Measurements from ENCODE around the gene KCNJ11.

Gene KCNJ11

DNA sequence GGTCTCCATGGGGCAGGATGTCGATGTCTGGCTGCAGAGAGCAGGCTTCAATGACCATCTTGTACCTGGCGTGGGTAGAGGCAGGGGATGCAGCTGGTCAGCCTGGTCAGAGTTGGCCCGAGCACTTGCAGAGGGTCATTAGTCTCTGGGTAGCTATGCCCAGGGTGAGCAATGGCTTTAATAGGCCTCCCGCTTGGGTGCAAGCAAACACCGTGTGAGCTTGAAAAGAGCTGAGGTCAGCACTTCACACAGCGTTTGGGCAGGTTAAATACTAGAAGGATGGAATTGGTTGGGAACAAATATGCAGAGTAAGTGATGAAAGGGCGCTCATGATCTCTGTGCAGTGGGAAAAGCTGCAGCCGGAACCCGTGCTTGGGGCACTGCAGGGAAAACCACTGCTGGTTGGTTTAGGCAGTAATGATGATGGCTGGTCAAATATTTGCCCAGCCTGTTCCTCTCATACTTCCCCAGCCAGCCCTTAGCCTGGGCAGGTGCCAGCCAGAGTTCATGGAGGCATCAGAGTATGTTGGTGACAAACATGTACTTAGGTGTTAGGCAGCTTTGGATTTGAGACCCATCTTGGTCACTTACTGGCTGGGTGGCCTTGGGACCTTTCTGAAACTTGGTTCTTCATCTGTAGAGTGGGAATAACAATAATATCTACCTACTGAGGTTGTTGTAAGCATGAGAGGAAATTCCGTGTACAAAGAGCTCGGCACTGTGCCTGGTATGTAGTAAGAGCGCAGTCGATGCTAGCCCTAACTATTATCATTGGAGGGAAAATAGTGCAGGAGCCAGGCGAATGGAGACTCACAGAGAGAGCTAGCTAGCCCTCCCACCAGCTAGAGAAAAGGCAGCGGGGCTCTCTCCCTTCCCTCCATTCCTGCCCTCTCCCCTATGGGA is 25.2 kb upstream of the KCNJ11 start:
- DNase-seq = no peak
- H3K23ac ChIP-seq (ENCODE audit: low read length in 2 of 2) = no peak overlapping the region
- H3K4me2 ChIP-seq (ENCODE audit: low read length, poor library complexity, severe bottlenecking) = no peak overlapping the region
- H3K9ac ChIP-seq (ENCODE audit: low read length) = no peak overlapping the region
- 85% methylated on average over 12 of the region's 15 CpGs for WGBS
- H3K14ac ChIP-seq (ENCODE audit: low read length in 2 of 2) = no peak overlapping the region
- H3K18ac ChIP-seq (ENCODE audit: low read depth in 1 of 2, low read length in 2 of 2) = no peak overlapping the region
- no peak overlapping the region for H2AK5ac ChIP-seq (ENCODE audit: low read length, severe bottlenecking)
- no peak overlapping the region for H2BK5ac ChIP-seq (ENCODE audit: low read depth, low read length, poor library complexity, severe bottlenecking)
- H3K9me3 ChIP-seq (ENCODE audit: control insufficient read depth, low read length) = no peaks in the 10 kb centered on the region
- no peaks in the 10 kb centered on the region for H3K4me1 ChIP-seq (ENCODE audit: control insufficient read depth, insufficient read depth, low read depth, low read length)
- no peak overlapping the region for H4K91ac ChIP-seq (ENCODE audit: low read length)
- no peak overlapping the region for H3K4ac ChIP-seq (ENCODE audit: low read depth in 1 of 2, low read length in 2 of 2)
- no peak overlapping the region for H2AFZ ChIP-seq (ENCODE audit: low read depth, low read length)
- no peak overlapping the region for H2BK120ac ChIP-seq (ENCODE audit: low read depth, low read length)
- H2BK15ac ChIP-seq (ENCODE audit: low read depth, poor library complexity, severe bottlenecking) = no peak overlapping the region
- no peak overlapping the region for H4K8ac ChIP-seq (ENCODE audit: low read length)
- peaks cover 27 to 65% of the 10 kb centered on the region in 2 experiments for H3K27me3 ChIP-seq (ENCODE audit: control insufficient read depth in 1 of 2, insufficient read depth in 1 of 2, low read length in 2 of 2)
- H3K4me3 ChIP-seq (ENCODE audit: insufficient read depth in 1 of 2, low read depth in 1 of 2, low read length in 2 of 2) = no peak overlapping the region
- H3K79me1 ChIP-seq (replicated peaks; ENCODE audit: low read length, poor library complexity, severe bottlenecking) = no peaks in the 10 kb centered on the region
- H2BK12ac ChIP-seq (ENCODE audit: low read length in 2 of 2) = no peak overlapping the region
- no peak overlapping the region for H3K27ac ChIP-seq (ENCODE audit: low read length, poor library complexity, severe bottlenecking)
- H3K36me3 ChIP-seq (ENCODE audit: control insufficient read depth in 1 of 2, insufficient read depth in 2 of 2, low read depth in 1 of 2, low read length in 2 of 2) = no peaks in the 10 kb centered on the region

DNA sequence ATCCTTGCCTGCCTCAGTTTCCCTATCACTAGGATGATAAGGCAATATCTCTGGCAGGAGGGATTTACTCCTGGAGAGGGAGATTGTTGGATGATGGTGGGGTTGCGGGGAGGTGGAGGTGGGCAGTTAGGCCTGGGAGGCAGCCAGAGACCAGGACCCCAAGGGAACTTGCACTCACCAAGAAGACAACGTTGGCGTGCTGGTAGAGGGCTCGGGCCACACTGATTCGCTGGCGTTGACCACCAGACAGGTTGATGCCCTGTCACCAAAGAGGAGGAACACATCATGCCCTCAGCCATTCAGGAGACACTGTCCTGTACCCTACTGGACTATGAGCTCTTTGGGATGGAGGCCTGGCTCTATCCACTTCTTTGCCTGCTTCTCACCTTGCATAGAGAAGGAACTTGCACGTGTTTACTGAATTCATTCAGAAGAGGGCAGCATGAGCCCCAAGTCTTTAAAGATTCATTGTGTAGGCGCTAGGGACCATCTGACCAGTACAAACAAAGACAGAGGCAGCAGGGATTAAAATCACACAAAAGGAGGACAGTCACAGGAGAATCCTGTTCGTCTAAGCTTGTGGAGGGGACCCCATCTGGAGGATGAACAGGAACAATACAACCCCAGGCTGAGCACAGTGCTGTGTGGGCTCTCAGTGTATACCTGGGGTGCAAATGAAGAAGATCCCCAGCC is 24.2 kb upstream of the KCNJ11 start:
- no peak overlapping the region for H3K9ac ChIP-seq (ENCODE audit: low read length)
- H2BK5ac ChIP-seq (ENCODE audit: low read depth, low read length, poor library complexity, severe bottlenecking) = no peak overlapping the region
- WGBS = 78% methylated on average over 9 of the region's 9 CpGs
- H3K4me1 ChIP-seq (ENCODE audit: control insufficient read depth, insufficient read depth, low read depth, low read length) = no peaks in the 10 kb centered on the region
- peaks cover 19 to 62% of the 10 kb centered on the region in 2 experiments for H3K27me3 ChIP-seq (ENCODE audit: control insufficient read depth in 1 of 2, insufficient read depth in 1 of 2, low read length in 2 of 2)
- no peak overlapping the region for H3K4ac ChIP-seq (ENCODE audit: low read depth in 1 of 2, low read length in 2 of 2)
- no peak overlapping the region for H2AFZ ChIP-seq (ENCODE audit: low read depth, low read length)
- no peak overlapping the region for H3K14ac ChIP-seq (ENCODE audit: low read length in 2 of 2)
- H3K4me2 ChIP-seq (ENCODE audit: low read length, poor library complexity, severe bottlenecking) = no peak overlapping the region
- no peak overlapping the region for H2BK15ac ChIP-seq (ENCODE audit: low read depth, poor library complexity, severe bottlenecking)
- H3K4me3 ChIP-seq (ENCODE audit: insufficient read depth in 1 of 2, low read depth in 1 of 2, low read length in 2 of 2) = no peak overlapping the region
- no peak overlapping the region for H3K27ac ChIP-seq (ENCODE audit: low read length, poor library complexity, severe bottlenecking)
- DNase-seq = no peak
- H2BK120ac ChIP-seq (ENCODE audit: low read depth, low read length) = no peak overlapping the region
- H3K36me3 ChIP-seq (ENCODE audit: control insufficient read depth in 1 of 2, insufficient read depth in 2 of 2, low read depth in 1 of 2, low read length in 2 of 2) = no peaks in the 10 kb centered on the region
- no peaks in the 10 kb centered on the region for H3K79me1 ChIP-seq (replicated peaks; ENCODE audit: low read length, poor library complexity, severe bottlenecking)
- no peak overlapping the region for H2BK12ac ChIP-seq (ENCODE audit: low read length in 2 of 2)
- H3K9me3 ChIP-seq (ENCODE audit: control insufficient read depth, low read length) = no peaks in the 10 kb centered on the region
- no peak overlapping the region for H4K8ac ChIP-seq (ENCODE audit: low read length)
- no peak overlapping the region for H2AK5ac ChIP-seq (ENCODE audit: low read length, severe bottlenecking)
- no peak overlapping the region for H3K23ac ChIP-seq (ENCODE audit: low read length in 2 of 2)
- no peak overlapping the region for H3K18ac ChIP-seq (ENCODE audit: low read depth in 1 of 2, low read length in 2 of 2)
- no peak overlapping the region for H4K91ac ChIP-seq (ENCODE audit: low read length)

DNA sequence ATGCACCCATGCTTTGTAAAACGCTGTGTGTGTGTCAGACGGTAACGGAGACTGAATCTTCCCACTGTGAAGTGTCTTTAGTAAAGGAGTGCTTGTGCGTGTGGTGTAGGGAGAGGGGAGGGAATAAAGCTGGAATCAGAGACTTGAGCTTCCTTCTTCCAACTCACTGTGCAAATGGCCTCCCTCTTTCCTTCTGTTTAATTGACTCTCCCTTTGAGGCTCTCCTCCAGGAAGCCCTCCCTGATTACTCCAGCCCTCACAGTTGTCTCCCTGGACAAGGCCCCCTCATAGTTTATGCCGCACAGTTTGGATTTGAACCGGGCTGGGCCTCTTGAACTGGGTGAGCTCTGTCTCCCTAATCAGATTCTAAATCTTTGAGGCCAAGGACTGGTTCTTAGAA is 23.0 kb upstream of the KCNJ11 start:
- H2BK12ac ChIP-seq (ENCODE audit: low read length in 2 of 2) = no peak overlapping the region
- H3K23ac ChIP-seq (ENCODE audit: low read length in 2 of 2) = no peak overlapping the region
- no peak overlapping the region for H3K27ac ChIP-seq (ENCODE audit: low read length, poor library complexity, severe bottlenecking)
- H3K14ac ChIP-seq (ENCODE audit: low read length in 2 of 2) = peak overlapping the region in 1 of 2 experiments; percentile 10
- H3K79me1 ChIP-seq (replicated peaks; ENCODE audit: low read length, poor library complexity, severe bottlenecking) = no peaks in the 10 kb centered on the region
- H4K8ac ChIP-seq (ENCODE audit: low read length) = no peak overlapping the region
- 89% methylated on average over 5 of the region's 6 CpGs for WGBS
- H3K36me3 ChIP-seq (ENCODE audit: control insufficient read depth in 1 of 2, insufficient read depth in 2 of 2, low read depth in 1 of 2, low read length in 2 of 2) = no peaks in the 10 kb centered on the region
- H2AFZ ChIP-seq (ENCODE audit: low read depth, low read length) = no peak overlapping the region
- H2AK5ac ChIP-seq (ENCODE audit: low read length, severe bottlenecking) = no peak overlapping the region
- no peaks in the 10 kb centered on the region for H3K4me1 ChIP-seq (ENCODE audit: control insufficient read depth, insufficient read depth, low read depth, low read length)
- H3K9ac ChIP-seq (ENCODE audit: low read length) = no peak overlapping the region
- H2BK120ac ChIP-seq (ENCODE audit: low read depth, low read length) = no peak overlapping the region
- H3K4me2 ChIP-seq (ENCODE audit: low read length, poor library complexity, severe bottlenecking) = no peak overlapping the region
- H2BK5ac ChIP-seq (ENCODE audit: low read depth, low read length, poor library complexity, severe bottlenecking) = no peak overlapping the region
- H3K4ac ChIP-seq (ENCODE audit: low read depth in 1 of 2, low read length in 2 of 2) = no peak overlapping the region
- DNase-seq = no peak
- H3K18ac ChIP-seq (ENCODE audit: low read depth in 1 of 2, low read length in 2 of 2) = no peak overlapping the region
- no peak overlapping the region for H3K4me3 ChIP-seq (ENCODE audit: insufficient read depth in 1 of 2, low read depth in 1 of 2, low read length in 2 of 2)
- H3K27me3 ChIP-seq (ENCODE audit: control insufficient read depth in 1 of 2, insufficient read depth in 1 of 2, low read length in 2 of 2) = peaks cover 16 to 53% of the 10 kb centered on the region in 2 experiments
- H2BK15ac ChIP-seq (ENCODE audit: low read depth, poor library complexity, severe bottlenecking) = no peak overlapping the region
- H3K9me3 ChIP-seq (ENCODE audit: control insufficient read depth, low read length) = no peaks in the 10 kb centered on the region
- H4K91ac ChIP-seq (ENCODE audit: low read length) = no peak overlapping the region

DNA sequence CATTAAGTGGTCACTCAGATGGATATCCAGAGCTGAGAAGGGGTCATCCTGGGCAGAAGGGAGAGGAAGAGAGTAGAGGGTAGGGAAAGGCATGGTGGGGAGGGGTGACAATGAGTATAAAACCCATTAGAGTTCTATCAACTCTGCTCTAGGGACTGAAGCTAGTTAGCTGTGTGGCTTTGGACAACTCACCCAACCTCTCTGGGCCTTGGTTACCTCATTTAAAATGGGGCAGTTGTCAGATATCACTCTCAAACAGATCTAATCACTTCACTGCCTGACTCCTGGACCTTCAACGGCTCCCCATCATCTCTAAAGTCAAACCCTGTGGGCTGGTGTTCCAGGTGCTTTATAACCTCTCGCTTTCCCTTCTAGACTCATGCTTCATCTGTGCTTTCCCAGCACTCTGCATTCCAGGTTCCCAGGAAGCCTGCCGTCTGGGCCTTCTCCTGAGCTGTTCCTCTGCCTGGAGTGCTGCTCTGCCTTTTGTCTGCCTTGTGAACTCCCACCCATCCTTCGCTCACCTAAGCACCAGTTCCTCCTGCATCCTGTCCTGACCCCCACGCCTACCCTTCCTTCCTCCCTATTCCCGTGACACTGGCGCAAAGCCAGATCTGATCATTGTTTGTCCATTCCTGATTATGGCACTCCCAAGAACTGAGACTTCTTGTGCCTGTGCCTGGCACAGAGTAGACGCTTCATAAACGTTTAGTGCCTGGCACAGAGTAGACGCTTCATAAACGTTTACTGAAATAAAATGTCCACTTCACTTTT is 22.3 kb upstream of the KCNJ11 start:
- Histone ChIP-seq H3K4me3 (ENCODE audit: insufficient read depth in 1 of 2, low read depth in 1 of 2, low read length in 2 of 2) (no peak overlapping the region), H2BK120ac (ENCODE audit: low read depth, low read length) (no peak overlapping the region), H3K9ac (ENCODE audit: low read length) (no peak overlapping the region), H3K4ac (ENCODE audit: low read depth in 1 of 2, low read length in 2 of 2) (no peak overlapping the region), H3K27ac (ENCODE audit: low read length, poor library complexity, severe bottlenecking) (no peak overlapping the region), H3K18ac (ENCODE audit: low read depth in 1 of 2, low read length in 2 of 2) (no peak overlapping the region), H2BK15ac (ENCODE audit: low read depth, poor library complexity, severe bottlenecking) (no peak overlapping the region), H2BK5ac (ENCODE audit: low read depth, low read length, poor library complexity, severe bottlenecking) (no peak overlapping the region), H3K9me3 (ENCODE audit: control insufficient read depth, low read length) (no peaks in the 10 kb centered on the region), H2AFZ (ENCODE audit: low read depth, low read length) (no peak overlapping the region), H3K36me3 (ENCODE audit: control insufficient read depth in 1 of 2, insufficient read depth in 2 of 2, low read depth in 1 of 2, low read length in 2 of 2) (no peaks in the 10 kb centered on the region), H3K23ac (ENCODE audit: low read length in 2 of 2) (no peak overlapping the region), H3K79me1 (replicated peaks; ENCODE audit: low read length, poor library complexity, severe bottlenecking) (no peaks in the 10 kb centered on the region), H4K8ac (ENCODE audit: low read length) (no peak overlapping the region), H3K14ac (ENCODE audit: low read length in 2 of 2) (no peak overlapping the region), H4K91ac (ENCODE audit: low read length) (no peak overlapping the region), H2BK12ac (ENCODE audit: low read length in 2 of 2) (no peak overlapping the region), H3K27me3 (ENCODE audit: control insufficient read depth in 1 of 2, insufficient read depth in 1 of 2, low read length in 2 of 2) (peaks cover 12 to 47% of the 10 kb centered on the region in 2 experiments), H3K4me2 (ENCODE audit: low read length, poor library complexity, severe bottlenecking) (no peak overlapping the region), H3K4me1 (ENCODE audit: control insufficient read depth, insufficient read depth, low read depth, low read length) (no peaks in the 10 kb centered on the region), H2AK5ac (ENCODE audit: low read length, severe bottlenecking) (no peak overlapping the region)
- 76% methylated on average over 11 of the region's 11 CpGs for WGBS
- DNase-seq = no peak
